HCT116 (cell line): ENCODE measurements around the gene DENND4B. TPM values are rescaled to one million over a fixed set of nuclear protein-coding genes. Genes with fewer than 3 reads are reported as not detected.
A peak's percentile ranks its signal among the peaks of the same experiment; 100 is the strongest.

Experiments used
- ATAC-seq: fragments of 200-7000 bp; cut with Tn5 transposase; 2 replicates; pipeline ENCODE4 v1.9.1; 2020; ENCODE audit warnings: mild to moderate bottlenecking, moderate library complexity
- BruUV-seq: library from RNA; stranded (reverse); fragments of 400-500 nt; replicated peaks from 2 replicates; lab custom pipeline; 2021; lab: Mats Ljungman, UMichigan
- CTCF ChIA-PET: fragments of 300-600 bp; sonication (Branson Sonifier 250); formaldehyde crosslinking; loops from one replicate; lab custom pipeline; 2021; ENCODE audit warnings: antibody characterized with exemption; lab: Charles Lee
- POLR2A ChIA-PET: fragments of 300-600, 350-600 bp; sonication (Branson Sonifier 250); formaldehyde crosslinking; loops from one replicate; lab custom pipeline; 2021; ENCODE audit warnings: antibody characterized with exemption; lab: Charles Lee
- RAD21 ChIA-PET, 2 experiments: fragments of 300-600 bp; sonication (Branson Sonifier 250); formaldehyde crosslinking; loops; one replicate each; lab custom pipeline; 2023; ENCODE audit warnings: low total read pairs in 2 of 2; ENCODE audit not compliant: uncharacterized antibody in 2 of 2, unreplicated experiment in 2 of 2, low non-redundant PET in 1 of 2; lab: Charles Lee
- DNase-seq: peaks from one replicate; pipeline ENCODE4 v3.0.0-alpha.2; 2010; ENCODE audit warnings: low read depth, low spot score
- H2AFZ ChIP-seq: fragments of 200-600 bp; shearing (Covaris generic), sonication (generic); 2 replicates; pipeline ENCODE4 v1.6.1; 2017; ENCODE audit warnings: low read depth, mixed run types, mixed read lengths, antibody characterized with exemption, low read length; ENCODE audit not compliant: poor library complexity, severe bottlenecking
- H3K27ac ChIP-seq: 2 replicates; pipeline ENCODE4 v1.5.1; 2012; ENCODE audit warnings: low read depth, low read length
- H3K27me3 ChIP-seq: fragments of 200-600 bp; sonication (generic); 2 replicates; pipeline ENCODE4 v1.6.1; 2016; ENCODE audit warnings: mixed run types, low read length, mixed read lengths; ENCODE audit not compliant: insufficient read depth
- H3K36me3 ChIP-seq, 2 experiments: fragments of 200-500 bp in 1 of 2; fragments of 200-600 bp in 1 of 2; sonication (Bioruptor generic) in 1 of 2; sonication (generic) in 1 of 2; 2 replicates each; pipeline versions ENCODE4 v1.5.1 to v1.6.1; 2014 to 2016; ENCODE audit warnings: low read length in 2 of 2, inconsistent platforms in 1 of 2, mixed read lengths in 1 of 2, mixed run types in 1 of 2; ENCODE audit not compliant: insufficient read depth in 2 of 2, control insufficient read depth in 1 of 2
- H3K4me1 ChIP-seq, 2 experiments: fragments of 200-600 bp in 1 of 2; sonication (generic) in 1 of 2; 2 replicates each; pipeline versions ENCODE4 v1.5.1 to v1.6.1; 2012 to 2017; ENCODE audit warnings: low read length in 2 of 2, inconsistent platforms in 1 of 2, mild to moderate bottlenecking in 1 of 2, mixed read lengths in 1 of 2, mixed run types in 1 of 2, moderate library complexity in 1 of 2; ENCODE audit not compliant: insufficient read depth in 2 of 2, control insufficient read depth in 1 of 2
- H3K4me2 ChIP-seq: fragments of 200-600 bp; sonication (generic); 2 replicates; pipeline ENCODE4 v1.6.1; 2017; ENCODE audit warnings: mixed run types, low read length, mixed read lengths
- H3K4me3 ChIP-seq, 2 experiments: fragments of 200-600 bp in 1 of 2; sonication (generic) in 1 of 2; replicated peaks in 1 of 2; 2 replicates each; pipeline ENCODE4 v1.5.1; 2011 to 2016; ENCODE audit warnings: low read length in 2 of 2, control low read depth in 1 of 2, low read depth in 1 of 2, mild to moderate bottlenecking in 1 of 2, mixed read lengths in 1 of 2, mixed run types in 1 of 2
- H3K79me2 ChIP-seq: fragments of 200-600 bp; sonication (generic); 2 replicates; pipeline ENCODE4 v1.6.1; 2017; ENCODE audit warnings: mild to moderate bottlenecking, mixed run types, low read length, moderate library complexity, mixed read lengths; ENCODE audit not compliant: insufficient read depth
- H3K9ac ChIP-seq: fragments of 200-600 bp; sonication (generic); 2 replicates; pipeline ENCODE4 v1.6.1; 2016; ENCODE audit warnings: low read length, mixed read lengths
- H3K9me2 ChIP-seq: fragments of 200-600 bp; sonication (generic), shearing (Covaris generic); 2 replicates; pipeline ENCODE4 v1.6.1; 2017; ENCODE audit warnings: mixed run types, mild to moderate bottlenecking, moderate library complexity; ENCODE audit not compliant: insufficient read depth
- H3K9me3 ChIP-seq, 2 experiments: fragments of 200-500 bp in 1 of 2; fragments of 200-600 bp in 1 of 2; sonication (Bioruptor generic) in 1 of 2; sonication (generic) in 1 of 2; 2 replicates each; pipeline ENCODE4 v1.6.1; 2014 to 2017; ENCODE audit warnings: low read length in 2 of 2, mixed read lengths in 2 of 2, inconsistent platforms in 1 of 2, low read depth in 1 of 2, mild to moderate bottlenecking in 1 of 2, mixed run types in 1 of 2, moderate library complexity in 1 of 2; ENCODE audit not compliant: control insufficient read depth in 1 of 2, insufficient read depth in 1 of 2
- H4K20me1 ChIP-seq: fragments of 200-600 bp; sonication (generic), shearing (Covaris generic); 2 replicates; pipeline ENCODE4 v1.6.1; 2017; ENCODE audit warnings: mixed run types, mild to moderate bottlenecking, moderate library complexity; ENCODE audit not compliant: insufficient read depth
- EGR1 ChIP-seq: IDR thresholded peaks from 2 replicates; pipeline ENCODE4 v1.6.1; 2012; ENCODE audit warnings: low read depth
- ELF1 ChIP-seq: IDR thresholded peaks from 2 replicates; pipeline ENCODE4 v1.6.1; 2012; ENCODE audit warnings: low read depth, borderline replicate concordance
- EZH2 ChIP-seq: fragments of 200-600 bp; sonication (generic); IDR thresholded peaks from 2 replicates; pipeline ENCODE4 v1.6.1; 2017; ENCODE audit warnings: antibody characterized with exemption, mixed run types
- EZH2phosphoT487 ChIP-seq: fragments of 200-600 bp; IDR thresholded peaks from 2 replicates; pipeline ENCODE4 v1.6.1; 2018; ENCODE audit warnings: antibody characterized with exemption, borderline replicate concordance
- FOSL1 ChIP-seq: IDR thresholded peaks from 2 replicates; pipeline ENCODE4 v1.6.1; 2012; ENCODE audit warnings: low read depth
- SIN3A ChIP-seq: IDR thresholded peaks from 2 replicates; pipeline ENCODE4 v1.6.1; 2012; ENCODE audit warnings: low read depth
- TCF7L2 ChIP-seq: IDR thresholded peaks from 2 replicates; pipeline ENCODE4 v1.7.0; 2011; ENCODE audit warnings: borderline replicate concordance, inconsistent platforms; ENCODE audit not compliant: insufficient read depth, insufficient read length; ENCODE audit errors: extremely low read depth
- YY1 ChIP-seq: IDR thresholded peaks from 2 replicates; pipeline ENCODE4 v1.6.1; 2011; ENCODE audit warnings: low read length, low read depth, moderate library complexity, mild to moderate bottlenecking; ENCODE audit not compliant: insufficient replicate concordance; ENCODE audit errors: extremely low read depth
- intact Hi-C: fragments of 100-400 bp; cut with micrococcal nuclease; formaldehyde crosslinking; loops from 2 replicates; pipeline ENCODE4 v1.10.0; 2022
- total RNA-seq: library from RNA; stranded (reverse); gene quantifications from one replicate; pipeline ENCODE4 v1.2.1, GENCODE V29; 2021; ENCODE audit not compliant: unreplicated experiment
- TF ChIP-seq, protein P1 (sequence below): IDR thresholded peaks from 2 replicates; pipeline ENCODE4 v1.6.1; 2012; ENCODE audit warnings: low read depth
- TF ChIP-seq, protein P2 (sequence below): IDR thresholded peaks from 2 replicates; pipeline ENCODE4 v1.6.1; 2012

DENND4B gene
- total RNA-seq, 1 experiment from 2014 or later = 70.8 TPM

DNA sequence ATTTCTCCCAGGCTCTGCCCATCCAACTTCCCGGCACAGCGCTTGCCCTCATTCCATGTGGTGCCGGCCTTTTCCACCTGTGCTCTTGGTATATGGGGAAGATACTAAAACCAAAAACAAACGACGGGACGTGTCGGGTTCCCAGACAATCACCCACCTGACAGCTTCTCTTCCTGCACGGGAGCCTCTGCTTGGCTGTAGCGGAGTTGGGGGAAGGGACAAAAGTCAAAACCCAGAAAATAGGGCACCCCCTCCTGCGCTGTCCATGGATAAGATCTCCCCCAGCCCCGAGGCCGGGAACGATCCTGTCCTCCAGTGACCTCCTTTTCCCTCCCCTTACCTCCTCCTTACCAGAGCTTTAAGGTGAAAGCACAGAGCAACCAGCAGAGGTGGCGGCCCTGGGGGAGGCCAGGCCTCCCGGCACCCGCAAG, 30.3 kb upstream of the DENND4B start:
- H2AFZ ChIP-seq = no peak overlapping the region
- H4K20me1 ChIP-seq = no peaks in the 10 kb centered on the region
- peak overlapping the region; percentile 81 to 100 for H3K4me3 ChIP-seq
- RAD21 ChIA-PET = interaction anchor here in 1 of 2 experiments (1.0 kb wide), 1 partner anchor 13 kb away, joined by 3 read pairs; the partner anchor contains the start of gene SLC39A1
- POLR2A ChIA-PET = interaction anchor here (1.0 to 3.8 kb wide), 5 partner anchors 10 to 18 kb away, joined by 3 to 38 read pairs (median 19); partner anchors contain the start of genes CREB3L4, CRTC2, RAB13 and RPS27
- no TSS peak for BruUV-seq
- peaks cover 20% of the 10 kb centered on the region for H3K79me2 ChIP-seq
- CTCF ChIA-PET = interaction anchor here (1.0 to 2.3 kb wide), 4 partner anchors 9 to 30 kb away, joined by 3 to 15 read pairs (median 9); partner anchors contain the start of genes CREB3L4, DENND4B, RAB13 and RPS27
- H3K9me3 ChIP-seq = no peaks in the 10 kb centered on the region
- no peak for DNase-seq
- intact Hi-C loops = no loop called here
- peak overlapping the region; percentile 97 for H3K9ac ChIP-seq
- H3K9me2 ChIP-seq = no peaks in the 10 kb centered on the region
- peak overlapping the region; percentile 91 for H3K27ac ChIP-seq
- H3K4me1 ChIP-seq = peaks cover 0 to 14% of the 10 kb centered on the region in 2 experiments; a peak in 2 of 4 replicates
- peak overlapping the region; percentile 99 for H3K4me2 ChIP-seq
- H3K27me3 ChIP-seq = no peaks in the 10 kb centered on the region
- no peak for TF ChIP-seq ELF1
- TF ChIP-seq SIN3A = no peak
- TF ChIP-seq, protein P1, sequence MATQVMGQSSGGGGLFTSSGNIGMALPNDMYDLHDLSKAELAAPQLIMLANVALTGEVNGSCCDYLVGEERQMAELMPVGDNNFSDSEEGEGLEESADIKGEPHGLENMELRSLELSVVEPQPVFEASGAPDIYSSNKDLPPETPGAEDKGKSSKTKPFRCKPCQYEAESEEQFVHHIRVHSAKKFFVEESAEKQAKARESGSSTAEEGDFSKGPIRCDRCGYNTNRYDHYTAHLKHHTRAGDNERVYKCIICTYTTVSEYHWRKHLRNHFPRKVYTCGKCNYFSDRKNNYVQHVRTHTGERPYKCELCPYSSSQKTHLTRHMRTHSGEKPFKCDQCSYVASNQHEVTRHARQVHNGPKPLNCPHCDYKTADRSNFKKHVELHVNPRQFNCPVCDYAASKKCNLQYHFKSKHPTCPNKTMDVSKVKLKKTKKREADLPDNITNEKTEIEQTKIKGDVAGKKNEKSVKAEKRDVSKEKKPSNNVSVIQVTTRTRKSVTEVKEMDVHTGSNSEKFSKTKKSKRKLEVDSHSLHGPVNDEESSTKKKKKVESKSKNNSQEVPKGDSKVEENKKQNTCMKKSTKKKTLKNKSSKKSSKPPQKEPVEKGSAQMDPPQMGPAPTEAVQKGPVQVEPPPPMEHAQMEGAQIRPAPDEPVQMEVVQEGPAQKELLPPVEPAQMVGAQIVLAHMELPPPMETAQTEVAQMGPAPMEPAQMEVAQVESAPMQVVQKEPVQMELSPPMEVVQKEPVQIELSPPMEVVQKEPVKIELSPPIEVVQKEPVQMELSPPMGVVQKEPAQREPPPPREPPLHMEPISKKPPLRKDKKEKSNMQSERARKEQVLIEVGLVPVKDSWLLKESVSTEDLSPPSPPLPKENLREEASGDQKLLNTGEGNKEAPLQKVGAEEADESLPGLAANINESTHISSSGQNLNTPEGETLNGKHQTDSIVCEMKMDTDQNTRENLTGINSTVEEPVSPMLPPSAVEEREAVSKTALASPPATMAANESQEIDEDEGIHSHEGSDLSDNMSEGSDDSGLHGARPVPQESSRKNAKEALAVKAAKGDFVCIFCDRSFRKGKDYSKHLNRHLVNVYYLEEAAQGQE = no peak
- no peak for TF ChIP-seq EZH2
- no peak for TF ChIP-seq YY1
- TF ChIP-seq EGR1 = no peak
- no peak for TF ChIP-seq EZH2phosphoT487
- TF ChIP-seq, protein P2, sequence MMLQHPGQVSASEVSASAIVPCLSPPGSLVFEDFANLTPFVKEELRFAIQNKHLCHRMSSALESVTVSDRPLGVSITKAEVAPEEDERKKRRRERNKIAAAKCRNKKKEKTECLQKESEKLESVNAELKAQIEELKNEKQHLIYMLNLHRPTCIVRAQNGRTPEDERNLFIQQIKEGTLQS = no peak
- TF ChIP-seq TCF7L2 = no peak
- TF ChIP-seq FOSL1 = no peak
- H3K36me3 ChIP-seq = peaks cover 11 to 29% of the 10 kb centered on the region in 2 experiments; a peak in 3 of 4 replicates
- ATAC-seq = 0 out of 2 replicates have a peak, but pooled peaks have one; percentile 1
